Measurements from ENCODE around the gene CKS1B. TPM values are rescaled to one million over a fixed set of nuclear protein-coding genes. Genes with fewer than 3 reads are reported as not detected.

Gene CKS1B
- total and polyA plus RNA-seq, 9 of the 15 experiments (the other 6 are each of a cell fraction or from before 2014, with no cell fraction given), result 215 to 1,103 (median 460) TPM

GRCh38 chr1:154961207-154962155 is 13.0 kb upstream of the CKS1B start, which contains the start of gene PYGO2 (continued):
- peak; percentile 95 for TF ChIP-seq HMGXB4 (CRISPR knock-in tag; IDR thresholded peaks at IDR 0.05)
- TF ChIP-seq ZNF512 (tag; IDR thresholded peaks at IDR 0.05), result no peak
- no peak for TF ChIP-seq HOMEZ (CRISPR knock-in tag; IDR thresholded peaks at IDR 0.05)
- no peak for TF ChIP-seq MED1 (CRISPR knock-in tag; IDR thresholded peaks at IDR 0.05; ENCODE audit: borderline replicate concordance)
- peak; percentile 83; the same call in 1 of the 2 replicates for TF ChIP-seq MBD2 (IDR thresholded peaks at IDR 0.05; ENCODE audit: borderline replicate concordance, low read depth)
- peak; percentile 70 for TF ChIP-seq TBP (optimal IDR thresholded peaks at IDR 0.05; ENCODE audit: low read depth, low read length)
- peak; percentile 93 for TF ChIP-seq CTBP1 (IDR thresholded peaks at IDR 0.05; ENCODE audit: borderline replicate concordance)
- 0 out of 2 replicates have a peak, but pooled peaks have one; percentile 64 for TF ChIP-seq RNF219 (CRISPR knock-in tag; IDR thresholded peaks at IDR 0.05)
- no peak for TF ChIP-seq ILK (tag; IDR thresholded peaks at IDR 0.05; ENCODE audit: borderline replicate concordance, low read depth)
- TF ChIP-seq CBFA2T2 (conservative IDR thresholded peaks at IDR 0.05), result no peak
- TF ChIP-seq MNT (conservative IDR thresholded peaks at IDR 0.05), result peak; percentile 56 to 86
- no peak for TF ChIP-seq RBM14 (IDR thresholded peaks at IDR 0.05; ENCODE audit: borderline replicate concordance, insufficient read depth, low read depth, low read length)
- TF ChIP-seq NFYB (IDR thresholded peaks at IDR 0.05; ENCODE audit: extremely low read depth, insufficient read length), result no peak
- TF ChIP-seq BHLHE40 (IDR thresholded peaks at IDR 0.05; ENCODE audit: low read length), result peak; percentile 76
- peak; percentile 54; the same call in 1 of the 2 replicates for TF ChIP-seq NCOR1 (IDR thresholded peaks at IDR 0.05)
- TF ChIP-seq MAX (CRISPR knock-in tag; IDR thresholded peaks at IDR 0.05), result peak; percentile 41; the same call in 1 of the 2 replicates
- no peak for TF ChIP-seq SRF (CRISPR knock-in tag; IDR thresholded peaks at IDR 0.05)
